Activated CD8-positive, alpha-beta T cell treated with anti-CD3 and anti-CD28 coated beads for 36 hours (primary cell): ENCODE results near the gene ATAD2B. TPM values are rescaled to one million over a fixed set of nuclear protein-coding genes. Genes with fewer than 3 reads are reported as not detected.

ENCODE experiments used
- ATAC-seq: fragments of 200-7000 bp; cut with Tn5 transposase; one replicate; pipeline ENCODE4 v1.10.0; 2021; ENCODE audit warnings: mild to moderate bottlenecking, moderate library complexity
- CTCF ChIA-PET: fragments of 350-600 bp; sonication (Branson Sonifier 250); formaldehyde crosslinking; loops from one replicate; lab custom pipeline; 2021; ENCODE audit warnings: antibody characterized with exemption; lab: Charles Lee
- POLR2A ChIA-PET: fragments of 350-600 bp; sonication (Branson Sonifier 250); formaldehyde crosslinking; loops from one replicate; lab custom pipeline; 2021; ENCODE audit warnings: antibody characterized with exemption; lab: Charles Lee
- DNase-seq: peaks from one replicate; pipeline ENCODE4 v3.0.0-alpha.2; 2020
- H3K27ac Mint-ChIP-seq: one replicate; pipeline ENCODE4 v1.8.0; 2021; ENCODE audit warnings: mild to moderate bottlenecking, mixed read lengths
- H3K27me3 Mint-ChIP-seq: one replicate; pipeline ENCODE4 v1.8.0; 2021; ENCODE audit warnings: mixed read lengths
- H3K36me3 Mint-ChIP-seq: one replicate; pipeline ENCODE4 v1.8.0; 2021; ENCODE audit warnings: low read depth, mixed read lengths
- H3K4me1 Mint-ChIP-seq: one replicate; pipeline ENCODE4 v1.8.0; 2021; ENCODE audit warnings: low read depth, mixed read lengths
- H3K4me3 Mint-ChIP-seq: one replicate; pipeline ENCODE4 v1.8.0; 2021; ENCODE audit warnings: mild to moderate bottlenecking, moderate library complexity, mixed read lengths
- H3K9me3 Mint-ChIP-seq: one replicate; pipeline ENCODE4 v1.8.0; 2021; ENCODE audit warnings: mixed read lengths
- CTCF ChIP-seq: fragments of 200-600 bp; IDR thresholded peaks from one replicate; pipeline ENCODE4 v1.8.0; 2022; ENCODE audit warnings: antibody characterized with exemption, mild to moderate bottlenecking
- intact Hi-C: fragments of 100-400 bp; cut with micrococcal nuclease; formaldehyde crosslinking; loops from one replicate; pipeline ENCODE4 v1.10.0; 2022
- total RNA-seq, 2 experiments: library from RNA; stranded (reverse); gene quantifications; one replicate each; pipeline ENCODE4 v1.2.3, GENCODE V29; 2021

ATAD2B gene
- total RNA-seq, 2 experiments from 2014 or later: 12.5 to 13.2 TPM

GRCh38 chr2:23720705-23721453 is 206.0 kb downstream of the ATAD2B start:
- ATAC-seq (no peak), DNase-seq (no peak)
- no peak overlapping the region for H3K4me3 Mint-ChIP-seq
- no peaks in the 10 kb centered on the region for H3K27me3 Mint-ChIP-seq
- H3K4me1 Mint-ChIP-seq: no peaks in the 10 kb centered on the region
- no peak overlapping the region for H3K27ac Mint-ChIP-seq
- intact Hi-C loops: no loop called here
- ChIA-PET POLR2A (no interaction called here), CTCF (no interaction called here)
- H3K9me3 Mint-ChIP-seq: peaks cover 24% of the 10 kb centered on the region
- peaks cover 40% of the 10 kb centered on the region for H3K36me3 Mint-ChIP-seq
- TF ChIP-seq CTCF: no peak

- POLR2A ChIA-PET: no interaction called here
- CTCF ChIA-PET: no interaction called here
- H3K27ac Mint-ChIP-seq: no peak overlapping the region
- no peak overlapping the region for H3K4me3 Mint-ChIP-seq
- H3K9me3 Mint-ChIP-seq: peaks cover 16% of the 10 kb centered on the region
- ATAC-seq: no peak
- no peaks in the 10 kb centered on the region for H3K27me3 Mint-ChIP-seq
- intact Hi-C loops: no loop called here
- no peaks in the 10 kb centered on the region for H3K4me1 Mint-ChIP-seq
- H3K36me3 Mint-ChIP-seq: peaks cover 31% of the 10 kb centered on the region
- no peak for TF ChIP-seq CTCF
- no peak for DNase-seq
These were observed 207.2 kb downstream of the ATAD2B start for GRCh38 chr2:23719716-23720115.

GRCh38 chr2:23718931-23719700 is 207.8 kb downstream of the ATAD2B start:
- ChIA-PET POLR2A (no interaction called here), CTCF (no interaction called here)
- ATAC-seq (no peak), DNase-seq (no peak)
- TF ChIP-seq CTCF: no peak
- peaks cover 28% of the 10 kb centered on the region for H3K36me3 Mint-ChIP-seq
- H3K9me3 Mint-ChIP-seq: peaks cover 14% of the 10 kb centered on the region
- H3K27me3 Mint-ChIP-seq: no peaks in the 10 kb centered on the region
- no peak overlapping the region for H3K4me3 Mint-ChIP-seq
- intact Hi-C loops: no loop called here
- H3K27ac Mint-ChIP-seq: no peak overlapping the region
- H3K4me1 Mint-ChIP-seq: no peaks in the 10 kb centered on the region

GRCh38 chr2:23713351-23713750 is 213.6 kb downstream of the ATAD2B start:
- Mint-ChIP-seq H3K4me3 (no peak overlapping the region), H3K27me3 (no peaks in the 10 kb centered on the region), H3K27ac (no peak overlapping the region), H3K9me3 (no peaks in the 10 kb centered on the region), H3K36me3 (peaks cover 5% of the 10 kb centered on the region), H3K4me1 (no peaks in the 10 kb centered on the region)
- ATAC-seq (no peak), DNase-seq (no peak)
- TF ChIP-seq CTCF: no peak
- CTCF ChIA-PET: no interaction called here
- intact Hi-C loops: no loop called here
- POLR2A ChIA-PET: interaction anchor here (0.7 kb wide), 1 partner anchor 65 kb away, joined by 3 read pairs; no protein-coding TSS in a partner anchor

GRCh38 chr2:23712756-23713151 is 214.2 kb downstream of the ATAD2B start:
- ATAC-seq (no peak), DNase-seq (no peak)
- Mint-ChIP-seq H3K27me3 (no peaks in the 10 kb centered on the region), H3K4me3 (no peak overlapping the region), H3K27ac (no peak overlapping the region), H3K36me3 (peaks cover 5% of the 10 kb centered on the region), H3K4me1 (no peaks in the 10 kb centered on the region), H3K9me3 (no peaks in the 10 kb centered on the region)
- intact Hi-C loops: no loop called here
- ChIA-PET POLR2A (no interaction called here), CTCF (no interaction called here)
- no peak for TF ChIP-seq CTCF
